Liver (tissue), 9 donors: ENCODE measurements around the gene TPM3. TPM values are rescaled to one million over a fixed set of nuclear protein-coding genes. Genes with fewer than 3 reads are reported as not detected.
A peak's percentile ranks its signal among the peaks of the same experiment; 100 is the strongest.
"Not testable (repeated sequence)": the region's sequence is repeated elsewhere in the genome, so short reads cannot be mapped to it uniquely, and the experiment has no call there.

Experiments
- DNase-seq: peaks from one replicate; pipeline ENCODE4 v3.0.0-alpha.2; 2017; ENCODE audit warnings: low spot score
- H3K27ac ChIP-seq, 2 donors: one replicate each; pipeline ENCODE4 v1.7.0; 2013; ENCODE audit warnings: inconsistent platforms in 2 of 2, low read length in 2 of 2, control low read depth in 1 of 2, low read depth in 1 of 2, mild to moderate bottlenecking in 1 of 2
- H3K27me3 ChIP-seq, 4 donors: one replicate each; pipeline versions ENCODE4 v1.6.1 to v1.7.0; 2013; ENCODE audit warnings: low read length in 3 of 4, inconsistent platforms in 1 of 4, mild to moderate bottlenecking in 1 of 4, moderate library complexity in 1 of 4; ENCODE audit not compliant: control insufficient read depth in 4 of 4, insufficient read depth in 4 of 4
- H3K36me3 ChIP-seq, 4 donors: one replicate each; pipeline versions ENCODE4 v1.6.1 to v1.7.0; 2013; ENCODE audit warnings: low read length in 3 of 4, mild to moderate bottlenecking in 3 of 4, low read depth in 1 of 4, moderate library complexity in 1 of 4; ENCODE audit not compliant: control insufficient read depth in 4 of 4, insufficient read depth in 3 of 4
- H3K4me1 ChIP-seq, 4 donors: one replicate each; pipeline versions ENCODE4 v1.6.1 to v1.7.0; 2013; ENCODE audit warnings: low read length in 3 of 4, mild to moderate bottlenecking in 3 of 4, moderate library complexity in 1 of 4; ENCODE audit not compliant: control insufficient read depth in 4 of 4, insufficient read depth in 4 of 4
- H3K4me3 ChIP-seq, 3 donors: one replicate each; pipeline versions ENCODE4 v1.6.1 to v1.7.0; 2013; ENCODE audit warnings: low read length in 3 of 3, control low read depth in 1 of 3, low read depth in 1 of 3, mild to moderate bottlenecking in 1 of 3
- H3K9ac ChIP-seq, 2 donors: one replicate each; pipeline ENCODE4 v1.7.0; 2013; ENCODE audit warnings: low read length in 2 of 2, mild to moderate bottlenecking in 2 of 2, moderate library complexity in 2 of 2, control low read depth in 1 of 2, low read depth in 1 of 2
- H3K9me3 ChIP-seq, 4 donors: one replicate each; pipeline versions ENCODE4 v1.6.1 to v1.7.0; 2013; ENCODE audit warnings: low read length in 3 of 4; ENCODE audit not compliant: control insufficient read depth in 4 of 4
- CTCF ChIP-seq: fragments of 150-350 bp; IDR thresholded peaks from 2 replicates; pipeline ENCODE4 v1.5.1; 2017; ENCODE audit warnings: improper control_type of control experiment, low read depth, low read length; ENCODE audit not compliant: missing input control
- EGR1 ChIP-seq, 2 donors: IDR thresholded peaks; 2 replicates each; pipeline ENCODE4 v1.6.1; 2016 to 2018; ENCODE audit warnings: antibody characterized with exemption in 2 of 2, low read depth in 2 of 2
- FOXA1 ChIP-seq: IDR thresholded peaks from 2 replicates; pipeline ENCODE4 v1.6.1; 2016; ENCODE audit warnings: antibody characterized with exemption
- HNF4G ChIP-seq: IDR thresholded peaks from 2 replicates; pipeline ENCODE4 v1.6.1; 2016; ENCODE audit warnings: antibody characterized with exemption
- REST ChIP-seq: IDR thresholded peaks from 2 replicates; pipeline ENCODE4 v1.6.1; 2016; ENCODE audit warnings: antibody characterized with exemption, mild to moderate bottlenecking
- RXRA ChIP-seq, 2 donors: IDR thresholded peaks; 2 replicates each; pipeline ENCODE4 v1.6.1; 2017 to 2018; ENCODE audit warnings: antibody characterized with exemption in 2 of 2, mild to moderate bottlenecking in 1 of 2
- SP1 ChIP-seq: IDR thresholded peaks from 2 replicates; pipeline ENCODE4 v1.6.1; 2018; ENCODE audit warnings: antibody characterized with exemption, mild to moderate bottlenecking
- TAF1 ChIP-seq: conservative IDR thresholded peaks from 2 replicates; pipeline ENCODE4 v1.6.1; 2016; ENCODE audit warnings: antibody characterized with exemption, mild to moderate bottlenecking
- YY1 ChIP-seq: IDR thresholded peaks from 2 replicates; pipeline ENCODE4 v1.6.1; 2016; ENCODE audit warnings: antibody characterized with exemption, mild to moderate bottlenecking
- WGBS: extraction: QIAGEN DNeasy Blood & Tissue Kit; methylation state at CpG from one replicate; pipeline ENCODE4 v1.1.7; 2013; 5-methylcytosine and 5-hydroxymethylcytosine counted together
- polyA plus RNA-seq, 2 donors: library from polyadenylated mRNA; stranded (reverse) in 1 of 2; unstranded in 1 of 2; fragments of 200-250 nt in 1 of 2; fragments of >200 nt in 1 of 2; fragmentation: Nextera tagmentation in 1 of 2; extraction: Ambion mirVana in 1 of 2; gene quantifications; one replicate each; pipeline versions ENCODE4 v1.2.1 to v1.2.3, GENCODE V29; 2013 to 2015
- total RNA-seq, 2 donors: library from RNA; depleted of rRNA; stranded (reverse); fragments of >200 nt; gene quantifications; one replicate each; pipeline ENCODE4 v1.2.3, GENCODE V29; 2014
- TF ChIP-seq, protein P1 (sequence below): IDR thresholded peaks from 2 replicates; pipeline ENCODE4 v1.6.1; 2016; ENCODE audit warnings: antibody characterized with exemption
- TF ChIP-seq, protein P2 (sequence below): IDR thresholded peaks from 2 replicates; pipeline ENCODE4 v1.6.1; 2016; ENCODE audit warnings: antibody characterized with exemption
- TF ChIP-seq, protein P3 (sequence below): IDR thresholded peaks from 2 replicates; pipeline ENCODE4 v1.6.1; 2016; ENCODE audit warnings: antibody characterized with exemption
- donor health status: healthy.
- donor health status: healthy.
- donor health status: healthy.
- donor health status: healthy.
- donor health status: healthy.

Gene TPM3
- total and polyA plus RNA-seq, 4 donors = 89.6 to 120 (median 109) TPM

- TF ChIP-seq CTCF (no peak), HNF4G (peak; percentile 96)
Observed at GRCh38 chr1:154237435-154237834, 45.5 kb upstream of the TPM3 start (continued).

- Histone ChIP-seq H3K27ac (peak overlapping the region in 1 of 2 donors; percentile 46), H3K4me3 (no peak overlapping the region), H3K27me3 (no peaks in the 10 kb centered on the region), H3K9ac (no peak overlapping the region), H3K4me1 (peaks cover 11 to 32% (median 23%) of the 10 kb centered on the region in 4 donors), H3K9me3 (no peaks in the 10 kb centered on the region), H3K36me3 (peaks cover 12 to 51% (median 34%) of the 10 kb centered on the region in 4 donors)
- TF ChIP-seq, protein P1, sequence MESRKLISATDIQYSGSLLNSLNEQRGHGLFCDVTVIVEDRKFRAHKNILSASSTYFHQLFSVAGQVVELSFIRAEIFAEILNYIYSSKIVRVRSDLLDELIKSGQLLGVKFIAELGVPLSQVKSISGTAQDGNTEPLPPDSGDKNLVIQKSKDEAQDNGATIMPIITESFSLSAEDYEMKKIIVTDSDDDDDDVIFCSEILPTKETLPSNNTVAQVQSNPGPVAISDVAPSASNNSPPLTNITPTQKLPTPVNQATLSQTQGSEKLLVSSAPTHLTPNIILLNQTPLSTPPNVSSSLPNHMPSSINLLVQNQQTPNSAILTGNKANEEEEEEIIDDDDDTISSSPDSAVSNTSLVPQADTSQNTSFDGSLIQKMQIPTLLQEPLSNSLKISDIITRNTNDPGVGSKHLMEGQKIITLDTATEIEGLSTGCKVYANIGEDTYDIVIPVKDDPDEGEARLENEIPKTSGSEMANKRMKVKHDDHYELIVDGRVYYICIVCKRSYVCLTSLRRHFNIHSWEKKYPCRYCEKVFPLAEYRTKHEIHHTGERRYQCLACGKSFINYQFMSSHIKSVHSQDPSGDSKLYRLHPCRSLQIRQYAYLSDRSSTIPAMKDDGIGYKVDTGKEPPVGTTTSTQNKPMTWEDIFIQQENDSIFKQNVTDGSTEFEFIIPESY = no peak
- TF ChIP-seq, protein P2, sequence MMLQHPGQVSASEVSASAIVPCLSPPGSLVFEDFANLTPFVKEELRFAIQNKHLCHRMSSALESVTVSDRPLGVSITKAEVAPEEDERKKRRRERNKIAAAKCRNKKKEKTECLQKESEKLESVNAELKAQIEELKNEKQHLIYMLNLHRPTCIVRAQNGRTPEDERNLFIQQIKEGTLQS = no peak
- no peak for TF ChIP-seq SP1
- DNase-seq = no peak
- 39% methylated on average over 4 of the region's 4 CpGs for WGBS
Observed at GRCh38 chr1:154236855-154237254, 45.0 kb upstream of the TPM3 start.

- H3K27ac ChIP-seq, H3K27me3 ChIP-seq, H3K4me3 ChIP-seq, H3K9ac ChIP-seq, H3K9me3 ChIP-seq, DNase-seq: not testable (repeated sequence)
- Histone ChIP-seq H3K36me3 (peaks cover 23 to 66% (median 41%) of the 10 kb centered on the region in 4 donors), H3K4me1 (peaks cover 10 to 28% (median 19%) of the 10 kb centered on the region in 4 donors)
- 97% methylated on average over 12 of the region's 12 CpGs for WGBS
Observed at GRCh38 chr1:154233127-154233526, 41.2 kb upstream of the TPM3 start.

- H3K27me3 ChIP-seq, DNase-seq, H3K4me3 ChIP-seq, H3K27ac ChIP-seq, H3K9ac ChIP-seq, H3K4me1 ChIP-seq, H3K9me3 ChIP-seq: not testable (repeated sequence)
- 100% methylated on average over 3 of the region's 3 CpGs for WGBS
- H3K36me3 ChIP-seq = peaks cover 22 to 72% (median 50%) of the 10 kb centered on the region in 4 donors
Observed at GRCh38 chr1:154231112-154231511, 39.2 kb upstream of the TPM3 start.

- Histone ChIP-seq H3K9me3 (no peaks in the 10 kb centered on the region), H3K27ac (no peak overlapping the region), H3K4me1 (peaks cover 1 to 13% (median 9%) of the 10 kb centered on the region in 4 donors), H3K27me3 (no peaks in the 10 kb centered on the region), H3K4me3 (no peak overlapping the region), H3K9ac (no peak overlapping the region), H3K36me3 (peaks cover 11 to 34% (median 28%) of the 10 kb centered on the region in 4 donors)
- DNase-seq = no peak
- WGBS = over 99% methylated on average over 2 of the region's 2 CpGs
- TF ChIP-seq HNF4G = no peak
- TF ChIP-seq YY1 = no peak
- TF ChIP-seq, protein P3, sequence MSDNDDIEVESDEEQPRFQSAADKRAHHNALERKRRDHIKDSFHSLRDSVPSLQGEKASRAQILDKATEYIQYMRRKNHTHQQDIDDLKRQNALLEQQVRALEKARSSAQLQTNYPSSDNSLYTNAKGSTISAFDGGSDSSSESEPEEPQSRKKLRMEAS = no peak
- TF ChIP-seq REST = no peak
- TF ChIP-seq FOXA1 = no peak
- TF ChIP-seq RXRA (IDR thresholded peaks at IDR 0.05) = no peak
- no peak for TF ChIP-seq EGR1 (IDR thresholded peaks at IDR 0.05; ENCODE audit: low read depth in 2 of 2)
- TF ChIP-seq TAF1 = no peak
Observed at GRCh38 chr1:154225370-154225769, 33.5 kb upstream of the TPM3 start.
